Thoracic aorta (tissue), 2 donors: Measurements from ENCODE around the gene SPATA33. TPM values are rescaled to one million over a fixed set of nuclear protein-coding genes. Genes with fewer than 3 reads are reported as not detected.
"Not testable (repeated sequence)": the region's sequence is repeated elsewhere in the genome, so short reads cannot be mapped to it uniquely, and the experiment has no call there.

Experiments
- ATAC-seq: fragments of 150-250 bp; one replicate; pipeline ENCODE4 v1.8.0; 2017; ENCODE audit warnings: low read depth; ENCODE audit not compliant: insufficient number of reproducible peaks, low FRiP score
- DNase-seq: peaks from one replicate; pipeline ENCODE4 v3.0.0-alpha.2; 2020; ENCODE audit warnings: low spot score
- H3K27ac ChIP-seq, 2 donors: fragments of 200-600 bp; sonication (generic); 1 replicate in 1 of 2; 2 replicates in 1 of 2; pipeline ENCODE4 v1.5.1; 2016; ENCODE audit warnings: mild to moderate bottlenecking in 2 of 2, moderate library complexity in 2 of 2
- H3K27me3 ChIP-seq: fragments of 200-600 bp; sonication (generic); replicated peaks from 2 replicates; pipeline ENCODE4 v1.6.0; 2016; ENCODE audit warnings: mild to moderate bottlenecking; ENCODE audit not compliant: insufficient read depth
- H3K36me3 ChIP-seq: fragments of 200-600 bp; sonication (generic); one replicate; pipeline ENCODE4 v1.5.1; 2016
- H3K4me1 ChIP-seq, 2 donors: fragments of 200-600 bp; sonication (generic); 1 replicate in 1 of 2; 2 replicates in 1 of 2; pipeline versions ENCODE4 v1.5.1 to v1.6.0; 2016; ENCODE audit warnings: low read depth in 2 of 2, mild to moderate bottlenecking in 1 of 2; ENCODE audit not compliant: control insufficient read depth in 1 of 2
- H3K4me3 ChIP-seq: fragments of 200-600 bp; sonication (generic); 2 replicates; pipeline ENCODE4 v1.5.1; 2016; ENCODE audit warnings: mild to moderate bottlenecking
- H3K9me3 ChIP-seq: fragments of 200-600 bp; sonication (generic); 2 replicates; pipeline ENCODE4 v1.5.1; 2016
- total RNA-seq, 2 donors: library from RNA; depleted of rRNA; stranded (reverse); fragments of >200 nt; gene quantifications; one replicate each; pipeline versions ENCODE4 v1.1.0 to v1.2.3, GENCODE V29; 2016
- TF ChIP-seq, protein P1 (sequence below): fragments of 200-600 bp; sonication (generic); IDR thresholded peaks from one replicate; pipeline ENCODE4 v1.5.1; 2019; ENCODE audit warnings: antibody characterized with exemption

The SPATA33 gene
- total RNA-seq, 2 donors from 2014 or later = 3.2 to 3.9 TPM

DNA sequence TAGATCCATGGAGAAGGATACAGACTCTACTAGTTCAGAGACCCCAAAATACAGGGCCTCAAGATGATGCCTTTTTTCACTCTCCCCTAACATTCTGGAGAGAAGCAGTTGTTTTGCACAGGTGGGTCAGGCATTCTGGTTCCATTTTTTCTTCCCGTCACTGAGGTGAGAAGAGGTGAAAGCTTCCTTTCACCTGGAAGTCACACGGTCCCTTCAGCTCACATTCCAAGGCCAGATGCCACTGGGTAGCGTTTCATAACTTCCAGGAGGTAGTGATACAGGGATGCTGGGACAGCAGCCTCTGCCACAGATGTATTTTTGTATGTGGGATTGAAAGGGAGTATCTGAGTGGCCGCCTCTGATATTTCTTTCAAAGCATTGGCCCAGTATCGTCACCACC, 30.8 kb downstream of the SPATA33 start:
- no peak overlapping the region for H3K4me3 ChIP-seq
- no peaks in the 10 kb centered on the region for H3K9me3 ChIP-seq
- no peak overlapping the region for H3K27ac ChIP-seq
- ATAC-seq (no peak), DNase-seq (no peak)
- peaks cover 14% of the 10 kb centered on the region for H3K36me3 ChIP-seq
- H3K27me3 ChIP-seq = no peaks in the 10 kb centered on the region
- TF ChIP-seq, protein P1, sequence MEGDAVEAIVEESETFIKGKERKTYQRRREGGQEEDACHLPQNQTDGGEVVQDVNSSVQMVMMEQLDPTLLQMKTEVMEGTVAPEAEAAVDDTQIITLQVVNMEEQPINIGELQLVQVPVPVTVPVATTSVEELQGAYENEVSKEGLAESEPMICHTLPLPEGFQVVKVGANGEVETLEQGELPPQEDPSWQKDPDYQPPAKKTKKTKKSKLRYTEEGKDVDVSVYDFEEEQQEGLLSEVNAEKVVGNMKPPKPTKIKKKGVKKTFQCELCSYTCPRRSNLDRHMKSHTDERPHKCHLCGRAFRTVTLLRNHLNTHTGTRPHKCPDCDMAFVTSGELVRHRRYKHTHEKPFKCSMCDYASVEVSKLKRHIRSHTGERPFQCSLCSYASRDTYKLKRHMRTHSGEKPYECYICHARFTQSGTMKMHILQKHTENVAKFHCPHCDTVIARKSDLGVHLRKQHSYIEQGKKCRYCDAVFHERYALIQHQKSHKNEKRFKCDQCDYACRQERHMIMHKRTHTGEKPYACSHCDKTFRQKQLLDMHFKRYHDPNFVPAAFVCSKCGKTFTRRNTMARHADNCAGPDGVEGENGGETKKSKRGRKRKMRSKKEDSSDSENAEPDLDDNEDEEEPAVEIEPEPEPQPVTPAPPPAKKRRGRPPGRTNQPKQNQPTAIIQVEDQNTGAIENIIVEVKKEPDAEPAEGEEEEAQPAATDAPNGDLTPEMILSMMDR = no peak
- peaks cover 5 to 8% of the 10 kb centered on the region in 2 donors for H3K4me1 ChIP-seq

DNA sequence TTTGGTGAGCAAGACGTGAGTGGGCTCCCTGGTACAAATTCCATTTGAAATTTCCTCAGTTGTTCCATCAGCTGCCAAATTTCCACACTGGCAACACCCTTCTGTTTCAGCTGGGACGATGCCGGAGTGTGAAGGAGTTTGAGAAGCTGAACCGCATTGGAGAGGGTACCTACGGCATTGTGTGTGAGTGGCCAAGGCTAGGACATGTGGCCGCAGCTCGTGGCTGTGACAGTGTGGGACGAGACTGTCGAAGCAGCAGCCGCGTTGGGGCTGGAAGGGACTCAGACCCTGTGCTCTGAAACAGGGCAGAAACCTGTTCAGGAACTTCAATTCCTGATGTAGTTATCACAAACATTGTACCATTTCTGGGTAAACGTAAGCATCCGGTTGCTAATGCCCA, 31.5 kb downstream of the SPATA33 start:
- no peak overlapping the region for H3K4me3 ChIP-seq
- H3K27ac ChIP-seq = no peak overlapping the region
- no peaks in the 10 kb centered on the region for H3K9me3 ChIP-seq
- TF ChIP-seq, protein P1 = no peak
- peaks cover 14% of the 10 kb centered on the region for H3K36me3 ChIP-seq
- DNase-seq (no peak), ATAC-seq (no peak)
- H3K4me1 ChIP-seq = peaks cover 5 to 8% of the 10 kb centered on the region in 2 donors
- no peaks in the 10 kb centered on the region for H3K27me3 ChIP-seq

DNA sequence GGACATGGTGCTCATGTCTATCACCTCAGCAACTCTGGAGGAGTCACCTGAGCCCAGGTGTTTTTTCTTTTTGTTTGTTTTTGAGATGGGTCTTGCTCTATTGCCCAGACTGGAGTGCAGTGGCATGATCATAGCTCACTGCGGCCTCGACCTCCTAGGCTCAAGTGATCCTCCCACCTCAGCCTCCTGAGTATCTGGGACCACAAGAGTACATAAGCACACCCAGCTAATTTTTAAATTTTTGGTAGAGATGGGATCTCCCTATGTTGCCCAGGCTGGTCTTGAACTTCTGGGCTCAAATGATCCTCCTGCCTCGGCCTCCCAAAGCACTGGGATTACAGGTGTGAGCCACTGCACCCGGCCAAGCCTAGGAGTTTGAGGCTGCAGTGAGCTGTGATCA, 32.0 kb downstream of the SPATA33 start:
- not testable (repeated sequence) for DNase-seq, H3K27ac ChIP-seq, ATAC-seq, H3K4me1 ChIP-seq, H3K27me3 ChIP-seq, H3K9me3 ChIP-seq, H3K4me3 ChIP-seq
- H3K36me3 ChIP-seq = peaks cover 14% of the 10 kb centered on the region

DNA sequence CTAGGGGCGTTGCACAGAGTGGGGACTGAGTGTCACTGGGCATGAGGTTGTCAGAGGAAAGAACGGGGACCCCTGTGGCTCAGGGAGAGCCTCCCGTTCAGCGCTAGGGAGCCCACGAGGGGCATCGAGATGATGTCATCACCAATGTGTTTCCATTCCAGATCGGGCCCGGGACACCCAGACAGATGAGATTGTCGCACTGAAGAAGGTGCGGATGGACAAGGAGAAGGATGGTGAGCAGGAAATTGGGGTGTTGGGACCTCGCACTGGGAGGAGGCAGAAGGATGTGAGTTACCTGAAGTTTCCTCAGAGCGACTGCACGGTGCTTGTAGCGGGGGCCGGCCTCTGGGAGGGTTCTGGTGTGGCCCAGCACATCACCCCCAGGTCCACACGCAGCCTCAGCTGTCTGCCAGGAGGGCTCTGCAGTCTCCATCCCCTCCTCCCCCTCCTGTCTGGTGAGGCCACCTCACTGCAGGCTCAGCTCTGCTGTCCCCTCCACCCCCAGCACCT, 32.8 kb downstream of the SPATA33 start:
- Histone ChIP-seq H3K36me3 (peaks cover 14% of the 10 kb centered on the region), H3K9me3 (no peaks in the 10 kb centered on the region), H3K4me3 (no peak overlapping the region), H3K4me1 (peaks cover 5 to 8% of the 10 kb centered on the region in 2 donors), H3K27me3 (no peaks in the 10 kb centered on the region), H3K27ac (no peak overlapping the region)
- DNase-seq = no peak
- ATAC-seq = no peak
- TF ChIP-seq, protein P1 = no peak

DNA sequence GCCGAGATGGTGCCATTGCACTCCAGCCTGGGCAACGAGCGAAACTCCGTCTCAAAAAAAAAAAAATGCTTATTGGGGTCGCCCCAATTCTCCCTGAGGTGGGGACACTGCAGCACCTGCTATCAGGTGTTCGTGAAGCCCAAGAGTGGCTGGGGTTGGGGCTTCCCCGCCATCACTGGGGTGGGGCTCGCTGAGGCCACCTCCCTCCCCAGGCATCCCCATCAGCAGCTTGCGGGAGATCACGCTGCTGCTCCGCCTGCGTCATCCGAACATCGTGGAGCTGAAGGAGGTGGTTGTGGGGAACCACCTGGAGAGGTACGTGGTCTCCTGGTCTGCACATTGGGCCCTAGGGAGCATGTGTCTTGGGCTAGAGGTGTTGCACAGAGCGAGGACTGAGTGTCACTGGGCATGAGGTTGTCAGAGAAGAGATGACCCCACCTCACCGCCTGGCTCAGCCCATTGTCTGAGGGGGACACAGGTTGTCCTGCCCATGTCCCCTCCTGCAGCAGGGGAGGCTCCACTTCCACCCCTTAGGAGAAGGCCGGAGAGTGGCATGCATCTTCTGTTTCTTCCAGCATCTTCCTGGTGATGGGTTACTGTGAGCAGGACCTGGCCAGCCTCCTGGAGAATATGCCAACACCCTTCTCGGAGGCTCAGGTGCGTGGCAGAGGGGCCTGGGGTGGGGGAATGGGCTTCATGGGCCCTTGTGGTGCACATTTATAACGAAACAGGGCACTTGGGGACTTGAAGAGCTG, 33.8 kb downstream of the SPATA33 start:
- H3K27me3 ChIP-seq = no peaks in the 10 kb centered on the region
- H3K9me3 ChIP-seq = no peaks in the 10 kb centered on the region

More for the DNA sequence above, 33.8 kb downstream of the SPATA33 start:
- Histone ChIP-seq H3K4me1 (peaks cover 5 to 8% of the 10 kb centered on the region in 2 donors), H3K4me3 (no peak overlapping the region), H3K36me3 (peaks cover 14% of the 10 kb centered on the region), H3K27ac (no peak overlapping the region)
- no peak for DNase-seq
- TF ChIP-seq, protein P1 = no peak
- ATAC-seq = no peak
